GM23338 (cell line): ENCODE data around the gene SCOC. TPM values are rescaled to one million over a fixed set of nuclear protein-coding genes. Genes with fewer than 3 reads are reported as not detected.

Source experiments
- ATAC-seq: fragments of 200-7000 bp; cut with Tn5 transposase; 3 replicates; pipeline ENCODE4 v1.9.1; 2020
- DNase-seq: peaks from one replicate; pipeline ENCODE4 v3.0.0-alpha.2; 2015; ENCODE audit warnings: low spot score
- H2AFZ ChIP-seq: fragments of 200-600 bp; sonication (generic); 2 replicates; pipeline ENCODE4 v1.8.0; 2016; ENCODE audit warnings: antibody characterized with exemption, mild to moderate bottlenecking, moderate library complexity
- H3F3A ChIP-seq: fragments of 200-600 bp; sonication (generic); replicated peaks from 2 replicates; pipeline ENCODE4 v1.8.0; 2017; ENCODE audit warnings: antibody characterized with exemption, mixed run types, low read depth
- H3K27ac ChIP-seq: fragments of 200-600 bp; sonication (generic); 2 replicates; pipeline ENCODE4 v1.6.1; 2016; ENCODE audit warnings: low read depth
- H3K27me3 ChIP-seq: fragments of 200-600 bp; sonication (generic); 2 replicates; pipeline ENCODE4 v1.8.0; 2016; ENCODE audit warnings: mild to moderate bottlenecking, mixed run types, moderate library complexity; ENCODE audit not compliant: insufficient read depth
- H3K36me3 ChIP-seq: fragments of 200-600 bp; sonication (generic); 2 replicates; pipeline ENCODE4 v1.8.0; 2016; ENCODE audit warnings: mild to moderate bottlenecking; ENCODE audit not compliant: insufficient read depth
- H3K4me1 ChIP-seq: fragments of 200-600 bp; sonication (generic); 2 replicates; pipeline ENCODE4 v1.8.0; 2016; ENCODE audit warnings: mild to moderate bottlenecking, moderate library complexity; ENCODE audit not compliant: insufficient read depth
- H3K4me2 ChIP-seq: fragments of 200-600 bp; sonication (generic); 2 replicates; pipeline ENCODE4 v1.7.1; 2017; ENCODE audit warnings: mixed run types
- H3K4me3 ChIP-seq: fragments of 200-600 bp; sonication (generic); 2 replicates; pipeline ENCODE4 v1.6.1; 2016; ENCODE audit warnings: mixed run types
- H3K79me2 ChIP-seq: fragments of 200-600 bp; sonication (generic); replicated peaks from 2 replicates; pipeline ENCODE4 v1.8.0; 2017; ENCODE audit warnings: mild to moderate bottlenecking; ENCODE audit not compliant: insufficient read depth
- H3K9me2 ChIP-seq: fragments of 200-600 bp; sonication (generic); 2 replicates; pipeline ENCODE4 v1.8.0; 2017; ENCODE audit not compliant: insufficient read depth
- H4K20me1 ChIP-seq: fragments of 200-600 bp; sonication (generic); replicated peaks from 2 replicates; pipeline ENCODE4 v1.8.0; 2017; ENCODE audit warnings: mild to moderate bottlenecking; ENCODE audit not compliant: insufficient read depth
- H3K27ac Mint-ChIP-seq: 2 replicates; pipeline ENCODE4 v1.8.0; 2020; ENCODE audit warnings: inconsistent platforms, mild to moderate bottlenecking, moderate library complexity, mixed read lengths
- H3K27me3 Mint-ChIP-seq: 3 replicates; pipeline ENCODE4 v1.8.0; 2022; ENCODE audit warnings: low read depth, mild to moderate bottlenecking, moderate library complexity, mixed read lengths, inconsistent platforms; ENCODE audit not compliant: insufficient read depth, poor library complexity
- H3K36me3 Mint-ChIP-seq: 3 replicates; pipeline ENCODE4 v1.8.0; 2021; ENCODE audit warnings: low read depth, mild to moderate bottlenecking, inconsistent platforms, moderate library complexity, mixed read lengths
- H3K4me1 Mint-ChIP-seq: 3 replicates; pipeline ENCODE4 v1.8.0; 2020; ENCODE audit warnings: mild to moderate bottlenecking, inconsistent platforms, mixed read lengths
- H3K4me3 Mint-ChIP-seq: 3 replicates; pipeline ENCODE4 v1.8.0; 2021; ENCODE audit warnings: moderate library complexity, mild to moderate bottlenecking, inconsistent platforms, mixed read lengths
- H3K9me3 Mint-ChIP-seq: 3 replicates; pipeline ENCODE4 v1.8.0; 2020; ENCODE audit warnings: moderate library complexity, mild to moderate bottlenecking, inconsistent platforms, mixed read lengths
- CREB1 ChIP-seq: fragments of 250-450 bp; sonication (Bioruptor Pico); IDR thresholded peaks from 2 replicates; pipeline ENCODE4 v1.5.0; 2020; ENCODE audit warnings: low read depth, mild to moderate bottlenecking, moderate library complexity
- EZH2 ChIP-seq: fragments of 200-600 bp; sonication (generic); IDR thresholded peaks from one replicate; pipeline ENCODE4 v1.8.0; 2017; ENCODE audit warnings: antibody characterized with exemption, mild to moderate bottlenecking, low read depth; ENCODE audit not compliant: unreplicated experiment
- EZH2phosphoT487 ChIP-seq: fragments of 200-600 bp; sonication (generic); IDR thresholded peaks from one replicate; pipeline ENCODE4 v1.8.1; 2018; ENCODE audit warnings: antibody characterized with exemption; ENCODE audit not compliant: unreplicated experiment
- JUNB ChIP-seq: IDR thresholded peaks from one replicate; pipeline ENCODE4 v1.6.1; 2016; ENCODE audit warnings: antibody characterized with exemption; ENCODE audit not compliant: unreplicated experiment
- NANOG ChIP-seq: IDR thresholded peaks from 2 replicates; pipeline ENCODE4 v1.6.1; 2016; ENCODE audit warnings: antibody characterized with exemption, borderline replicate concordance
- POLR2AphosphoS5 ChIP-seq: IDR thresholded peaks from 2 replicates; pipeline ENCODE4 v1.6.1; 2016; ENCODE audit warnings: antibody characterized with exemption, low read depth
- STAT1 ChIP-seq: IDR thresholded peaks from one replicate; pipeline ENCODE4 v1.6.1; 2016; ENCODE audit warnings: antibody characterized with exemption; ENCODE audit not compliant: unreplicated experiment
- ZNF114 ChIP-seq: fragments of 250-450 bp; sonication (Bioruptor Pico); IDR thresholded peaks from 2 replicates; pipeline ENCODE4 v1.5.0; 2020; ENCODE audit warnings: mild to moderate bottlenecking, moderate library complexity
- ZNF331 ChIP-seq: fragments of 250-450 bp; sonication (Bioruptor Pico); IDR thresholded peaks from 2 replicates; pipeline ENCODE4 v1.5.0; 2020; ENCODE audit warnings: low read depth, mild to moderate bottlenecking, moderate library complexity
- polyA plus RNA-seq: library from polyadenylated mRNA; unstranded; fragments of >200 nt; fragmentation: Nextera tagmentation; extraction: Ambion mirVana; gene quantifications from 2 replicates; pipeline ENCODE4 v1.2.1, GENCODE V29; 2016
- total RNA-seq: library from RNA; depleted of rRNA; stranded (reverse); fragments of >200 nt; shearing (Covaris generic); gene quantifications from 2 replicates; pipeline ENCODE4 v1.2.3, GENCODE V29; 2014
- TF ChIP-seq, protein P1 (sequence below): IDR thresholded peaks from 2 replicates; pipeline ENCODE4 v1.6.1; 2016; ENCODE audit warnings: antibody characterized with exemption
- TF ChIP-seq, protein P2 (sequence below): fragments of 250-450 bp; sonication (Bioruptor Pico); IDR thresholded peaks from 2 replicates; pipeline ENCODE4 v1.5.0; 2020; ENCODE audit warnings: mild to moderate bottlenecking, moderate library complexity
- TF ChIP-seq, protein P3 (sequence below): IDR thresholded peaks from one replicate; pipeline ENCODE4 v1.6.1; 2018; ENCODE audit warnings: antibody characterized with exemption; ENCODE audit not compliant: unreplicated experiment
- TF ChIP-seq, protein P4 (sequence below), 2 experiments: fragments of 200-600 bp in 1 of 2; sonication (generic) in 1 of 2; conservative IDR thresholded peaks; 2 replicates each; pipeline versions ENCODE4 v1.5.1 to v1.6.1; 2016 to 2017; ENCODE audit warnings: antibody characterized with exemption in 2 of 2, low read depth in 2 of 2, mild to moderate bottlenecking in 2 of 2, moderate library complexity in 1 of 2

SCOC gene
- total and polyA plus RNA-seq, 2 experiments from 2014 or later, result 47.2 to 59.5 TPM

DNA sequence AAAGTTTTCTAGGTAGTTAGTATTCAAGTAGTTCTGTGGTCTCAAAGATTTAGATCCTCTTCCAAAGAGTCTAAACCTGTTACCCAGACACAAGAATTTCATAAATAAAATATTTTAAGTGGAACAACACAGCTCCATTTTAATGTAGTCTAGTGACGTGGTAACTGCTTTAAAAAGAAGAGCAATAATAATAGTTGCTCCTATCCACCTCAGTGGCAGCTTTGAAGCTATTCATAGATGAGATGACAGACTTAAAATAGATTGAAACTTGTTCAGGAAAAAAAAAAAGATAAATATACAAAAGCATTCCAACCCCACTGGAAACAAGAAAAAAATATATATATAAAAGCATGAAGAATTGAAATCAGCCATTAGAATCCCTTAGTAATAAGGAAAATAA lies 14.6 kb downstream of the SCOC start:
- ATAC-seq (no peak), DNase-seq (no peak)
- H3K4me1 ChIP-seq, result no peaks in the 10 kb centered on the region
- Mint-ChIP-seq H3K4me3 (no peak overlapping the region), H3K4me1 (no peaks in the 10 kb centered on the region; the same call in 2 of the 3 replicates), H3K36me3 (no peaks in the 10 kb centered on the region), H3K27me3 (peaks cover 2% of the 10 kb centered on the region), H3K27ac (no peak overlapping the region), H3K9me3 (no peaks in the 10 kb centered on the region)
- no peak overlapping the region for H3K4me2 ChIP-seq
- H3K9me2 ChIP-seq, result no peaks in the 10 kb centered on the region
- no peaks in the 10 kb centered on the region for H3K36me3 ChIP-seq
- no peaks in the 10 kb centered on the region for H4K20me1 ChIP-seq
- no peaks in the 10 kb centered on the region for H3K27me3 ChIP-seq
- H3F3A ChIP-seq, result no peaks in the 10 kb centered on the region
- H2AFZ ChIP-seq, result no peak overlapping the region
- H3K4me3 ChIP-seq, result no peak overlapping the region
- TF ChIP-seq, protein P1, sequence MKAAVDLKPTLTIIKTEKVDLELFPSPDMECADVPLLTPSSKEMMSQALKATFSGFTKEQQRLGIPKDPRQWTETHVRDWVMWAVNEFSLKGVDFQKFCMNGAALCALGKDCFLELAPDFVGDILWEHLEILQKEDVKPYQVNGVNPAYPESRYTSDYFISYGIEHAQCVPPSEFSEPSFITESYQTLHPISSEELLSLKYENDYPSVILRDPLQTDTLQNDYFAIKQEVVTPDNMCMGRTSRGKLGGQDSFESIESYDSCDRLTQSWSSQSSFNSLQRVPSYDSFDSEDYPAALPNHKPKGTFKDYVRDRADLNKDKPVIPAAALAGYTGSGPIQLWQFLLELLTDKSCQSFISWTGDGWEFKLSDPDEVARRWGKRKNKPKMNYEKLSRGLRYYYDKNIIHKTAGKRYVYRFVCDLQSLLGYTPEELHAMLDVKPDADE, result no peak
- no peak for TF ChIP-seq STAT1
- TF ChIP-seq ZNF331 (CRISPR knock-in tag), result no peak
- TF ChIP-seq NANOG, result no peak
- no peak for TF ChIP-seq EZH2phosphoT487
- TF ChIP-seq, protein P2, sequence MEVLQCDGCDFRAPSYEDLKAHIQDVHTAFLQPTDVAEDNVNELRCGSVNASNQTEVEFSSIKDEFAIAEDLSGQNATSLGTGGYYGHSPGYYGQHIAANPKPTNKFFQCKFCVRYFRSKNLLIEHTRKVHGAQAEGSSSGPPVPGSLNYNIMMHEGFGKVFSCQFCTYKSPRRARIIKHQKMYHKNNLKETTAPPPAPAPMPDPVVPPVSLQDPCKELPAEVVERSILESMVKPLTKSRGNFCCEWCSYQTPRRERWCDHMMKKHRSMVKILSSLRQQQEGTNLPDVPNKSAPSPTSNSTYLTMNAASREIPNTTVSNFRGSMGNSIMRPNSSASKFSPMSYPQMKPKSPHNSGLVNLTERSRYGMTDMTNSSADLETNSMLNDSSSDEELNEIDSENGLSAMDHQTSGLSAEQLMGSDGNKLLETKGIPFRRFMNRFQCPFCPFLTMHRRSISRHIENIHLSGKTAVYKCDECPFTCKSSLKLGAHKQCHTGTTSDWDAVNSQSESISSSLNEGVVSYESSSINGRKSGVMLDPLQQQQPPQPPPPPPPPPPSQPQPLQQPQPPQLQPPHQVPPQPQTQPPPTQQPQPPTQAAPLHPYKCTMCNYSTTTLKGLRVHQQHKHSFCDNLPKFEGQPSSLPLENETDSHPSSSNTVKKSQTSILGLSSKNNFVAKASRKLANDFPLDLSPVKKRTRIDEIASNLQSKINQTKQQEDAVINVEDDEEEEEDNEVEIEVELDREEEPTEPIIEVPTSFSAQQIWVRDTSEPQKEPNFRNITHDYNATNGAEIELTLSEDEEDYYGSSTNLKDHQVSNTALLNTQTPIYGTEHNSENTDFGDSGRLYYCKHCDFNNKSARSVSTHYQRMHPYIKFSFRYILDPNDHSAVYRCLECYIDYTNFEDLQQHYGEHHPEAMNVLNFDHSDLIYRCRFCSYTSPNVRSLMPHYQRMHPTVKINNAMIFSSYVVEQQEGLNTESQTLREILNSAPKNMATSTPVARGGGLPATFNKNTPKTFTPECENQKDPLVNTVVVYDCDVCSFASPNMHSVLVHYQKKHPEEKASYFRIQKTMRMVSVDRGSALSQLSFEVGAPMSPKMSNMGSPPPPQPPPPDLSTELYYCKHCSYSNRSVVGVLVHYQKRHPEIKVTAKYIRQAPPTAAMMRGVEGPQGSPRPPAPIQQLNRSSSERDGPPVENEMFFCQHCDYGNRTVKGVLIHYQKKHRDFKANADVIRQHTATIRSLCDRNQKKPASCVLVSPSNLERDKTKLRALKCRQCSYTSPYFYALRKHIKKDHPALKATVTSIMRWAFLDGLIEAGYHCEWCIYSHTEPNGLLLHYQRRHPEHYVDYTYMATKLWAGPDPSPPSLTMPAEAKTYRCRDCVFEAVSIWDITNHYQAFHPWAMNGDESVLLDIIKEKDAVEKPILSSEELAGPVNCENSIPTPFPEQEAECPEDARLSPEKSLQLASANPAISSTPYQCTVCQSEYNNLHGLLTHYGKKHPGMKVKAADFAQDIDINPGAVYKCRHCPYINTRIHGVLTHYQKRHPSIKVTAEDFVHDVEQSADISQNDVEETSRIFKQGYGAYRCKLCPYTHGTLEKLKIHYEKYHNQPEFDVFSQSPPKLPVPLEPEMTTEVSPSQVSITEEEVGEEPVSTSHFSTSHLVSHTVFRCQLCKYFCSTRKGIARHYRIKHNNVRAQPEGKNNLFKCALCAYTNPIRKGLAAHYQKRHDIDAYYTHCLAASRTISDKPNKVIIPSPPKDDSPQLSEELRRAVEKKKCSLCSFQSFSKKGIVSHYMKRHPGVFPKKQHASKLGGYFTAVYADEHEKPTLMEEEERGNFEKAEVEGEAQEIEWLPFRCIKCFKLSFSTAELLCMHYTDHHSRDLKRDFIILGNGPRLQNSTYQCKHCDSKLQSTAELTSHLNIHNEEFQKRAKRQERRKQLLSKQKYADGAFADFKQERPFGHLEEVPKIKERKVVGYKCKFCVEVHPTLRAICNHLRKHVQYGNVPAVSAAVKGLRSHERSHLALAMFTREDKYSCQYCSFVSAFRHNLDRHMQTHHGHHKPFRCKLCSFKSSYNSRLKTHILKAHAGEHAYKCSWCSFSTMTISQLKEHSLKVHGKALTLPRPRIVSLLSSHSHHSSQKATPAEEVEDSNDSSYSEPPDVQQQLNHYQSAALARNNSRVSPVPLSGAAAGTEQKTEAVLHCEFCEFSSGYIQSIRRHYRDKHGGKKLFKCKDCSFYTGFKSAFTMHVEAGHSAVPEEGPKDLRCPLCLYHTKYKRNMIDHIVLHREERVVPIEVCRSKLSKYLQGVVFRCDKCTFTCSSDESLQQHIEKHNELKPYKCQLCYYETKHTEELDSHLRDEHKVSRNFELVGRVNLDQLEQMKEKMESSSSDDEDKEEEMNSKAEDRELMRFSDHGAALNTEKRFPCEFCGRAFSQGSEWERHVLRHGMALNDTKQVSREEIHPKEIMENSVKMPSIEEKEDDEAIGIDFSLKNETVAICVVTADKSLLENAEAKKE (CRISPR knock-in tag), result no peak
- TF ChIP-seq, protein P3, sequence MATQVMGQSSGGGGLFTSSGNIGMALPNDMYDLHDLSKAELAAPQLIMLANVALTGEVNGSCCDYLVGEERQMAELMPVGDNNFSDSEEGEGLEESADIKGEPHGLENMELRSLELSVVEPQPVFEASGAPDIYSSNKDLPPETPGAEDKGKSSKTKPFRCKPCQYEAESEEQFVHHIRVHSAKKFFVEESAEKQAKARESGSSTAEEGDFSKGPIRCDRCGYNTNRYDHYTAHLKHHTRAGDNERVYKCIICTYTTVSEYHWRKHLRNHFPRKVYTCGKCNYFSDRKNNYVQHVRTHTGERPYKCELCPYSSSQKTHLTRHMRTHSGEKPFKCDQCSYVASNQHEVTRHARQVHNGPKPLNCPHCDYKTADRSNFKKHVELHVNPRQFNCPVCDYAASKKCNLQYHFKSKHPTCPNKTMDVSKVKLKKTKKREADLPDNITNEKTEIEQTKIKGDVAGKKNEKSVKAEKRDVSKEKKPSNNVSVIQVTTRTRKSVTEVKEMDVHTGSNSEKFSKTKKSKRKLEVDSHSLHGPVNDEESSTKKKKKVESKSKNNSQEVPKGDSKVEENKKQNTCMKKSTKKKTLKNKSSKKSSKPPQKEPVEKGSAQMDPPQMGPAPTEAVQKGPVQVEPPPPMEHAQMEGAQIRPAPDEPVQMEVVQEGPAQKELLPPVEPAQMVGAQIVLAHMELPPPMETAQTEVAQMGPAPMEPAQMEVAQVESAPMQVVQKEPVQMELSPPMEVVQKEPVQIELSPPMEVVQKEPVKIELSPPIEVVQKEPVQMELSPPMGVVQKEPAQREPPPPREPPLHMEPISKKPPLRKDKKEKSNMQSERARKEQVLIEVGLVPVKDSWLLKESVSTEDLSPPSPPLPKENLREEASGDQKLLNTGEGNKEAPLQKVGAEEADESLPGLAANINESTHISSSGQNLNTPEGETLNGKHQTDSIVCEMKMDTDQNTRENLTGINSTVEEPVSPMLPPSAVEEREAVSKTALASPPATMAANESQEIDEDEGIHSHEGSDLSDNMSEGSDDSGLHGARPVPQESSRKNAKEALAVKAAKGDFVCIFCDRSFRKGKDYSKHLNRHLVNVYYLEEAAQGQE, result no peak
- TF ChIP-seq EZH2, result no peak
- TF ChIP-seq ZNF114 (CRISPR knock-in tag), result no peak
- no peak for TF ChIP-seq JUNB
- no peak for TF ChIP-seq POLR2AphosphoS5
- TF ChIP-seq, protein P4, sequence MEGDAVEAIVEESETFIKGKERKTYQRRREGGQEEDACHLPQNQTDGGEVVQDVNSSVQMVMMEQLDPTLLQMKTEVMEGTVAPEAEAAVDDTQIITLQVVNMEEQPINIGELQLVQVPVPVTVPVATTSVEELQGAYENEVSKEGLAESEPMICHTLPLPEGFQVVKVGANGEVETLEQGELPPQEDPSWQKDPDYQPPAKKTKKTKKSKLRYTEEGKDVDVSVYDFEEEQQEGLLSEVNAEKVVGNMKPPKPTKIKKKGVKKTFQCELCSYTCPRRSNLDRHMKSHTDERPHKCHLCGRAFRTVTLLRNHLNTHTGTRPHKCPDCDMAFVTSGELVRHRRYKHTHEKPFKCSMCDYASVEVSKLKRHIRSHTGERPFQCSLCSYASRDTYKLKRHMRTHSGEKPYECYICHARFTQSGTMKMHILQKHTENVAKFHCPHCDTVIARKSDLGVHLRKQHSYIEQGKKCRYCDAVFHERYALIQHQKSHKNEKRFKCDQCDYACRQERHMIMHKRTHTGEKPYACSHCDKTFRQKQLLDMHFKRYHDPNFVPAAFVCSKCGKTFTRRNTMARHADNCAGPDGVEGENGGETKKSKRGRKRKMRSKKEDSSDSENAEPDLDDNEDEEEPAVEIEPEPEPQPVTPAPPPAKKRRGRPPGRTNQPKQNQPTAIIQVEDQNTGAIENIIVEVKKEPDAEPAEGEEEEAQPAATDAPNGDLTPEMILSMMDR (conservative IDR thresholded peaks at IDR 0.05; ENCODE audit: low read depth in 2 of 2), result no peak
- TF ChIP-seq CREB1 (CRISPR knock-in tag), result no peak
- H3K79me2 ChIP-seq, result no peaks in the 10 kb centered on the region
- H3K27ac ChIP-seq, result no peak overlapping the region
